Mesenteric fat pad (tissue), 1 donor: ENCODE measurements around the gene TMEM35A. TPM values are rescaled to one million over a fixed set of nuclear protein-coding genes. Genes with fewer than 3 reads are reported as not detected.

Source experiments
- total RNA-seq: library from RNA; stranded (reverse); fragmentation: NEBNext Ultra II Directional; extraction: Animal tissue kit (Norgen Biotek cat#: 25700); gene quantifications from one replicate; pipeline ENCODE4 v1.2.1, GENCODE V29; 2021
- donor health status: DM: yes; HTN: yes; CAD: no.

TMEM35A gene
- total RNA-seq, 1 donor from 2014 or later: 0.19 TPM

Other genes with a start within 250 kb of the TMEM35A start
- not detected for gene NOX1, start 204.5 kb upstream of the TMEM35A start, total RNA-seq
- gene XKRX, start 150.0 kb upstream of the TMEM35A start, total RNA-seq: not detected
- not detected for gene ARL13A, start 109.2 kb upstream of the TMEM35A start, total RNA-seq
- 12.6 TPM for gene TRMT2B, start 26.8 kb upstream of the TMEM35A start, total RNA-seq
- gene CENPI, start 19.3 kb downstream of the TMEM35A start, total RNA-seq: 1.4 TPM
- gene DRP2, start 140.9 kb downstream of the TMEM35A start, total RNA-seq: 0.22 TPM
- 0.26 TPM for gene TAF7L, start 212.5 kb downstream of the TMEM35A start, total RNA-seq